GM12878 (cell line): Measurements from ENCODE around the gene AMPH. TPM values are rescaled to one million over a fixed set of nuclear protein-coding genes. Genes with fewer than 3 reads are reported as not detected.

Experiments used
- ATAC-seq: fragments of 200-7000 bp; cut with Tn5 transposase; 3 replicates; pipeline ENCODE4 v1.9.1; 2020; ENCODE audit warnings: mild to moderate bottlenecking, moderate library complexity
- BruUV-seq: library from RNA; stranded (reverse); fragments of 400-500 nt; replicated peaks from 2 replicates; lab custom pipeline; 2021; lab: Mats Ljungman, UMichigan
- CTCF ChIA-PET: fragments of 300-600 bp; sonication (Branson Sonifier 250); formaldehyde crosslinking; extraction: SDS; loops from one replicate; lab custom pipeline; 2021; ENCODE audit warnings: inconsistent platforms; lab: Yijun Ruan, JAX
- POLR2A ChIA-PET: fragments of 350-600 bp; formaldehyde crosslinking; extraction: SDS; loops from one replicate; lab custom pipeline; 2021; ENCODE audit warnings: inconsistent platforms; lab: Charles Lee
- RAD21 ChIA-PET: fragments of 300-600 bp; sonication (Branson Sonifier 250); formaldehyde crosslinking; loops from one replicate; lab custom pipeline; 2023; ENCODE audit warnings: antibody characterized with exemption; ENCODE audit not compliant: unreplicated experiment; lab: Charles Lee
- SMC1A ChIA-PET: fragments of 300-600 bp; sonication (Branson Sonifier 250); formaldehyde crosslinking; loops from one replicate; lab custom pipeline; 2023; ENCODE audit not compliant: unreplicated experiment, uncharacterized antibody; lab: Charles Lee
- DNase-seq: peaks from one replicate; pipeline ENCODE4 v3.0.0-alpha.2; 2011; ENCODE audit warnings: low read depth, low spot score
- FAIRE-seq: peaks from 3 replicates; lab custom pipeline; 2011; peaks lifted over from hg19 to GRCh38; lab: Jason Lieb, UNC
- H2AFZ ChIP-seq: 2 replicates; pipeline ENCODE4 v1.6.0; 2011; ENCODE audit warnings: low read depth, low read length, control low read depth; ENCODE audit not compliant: control insufficient read depth
- H3K27ac ChIP-seq: 2 replicates; pipeline ENCODE4 v1.5.1; 2011; ENCODE audit warnings: control low read depth; ENCODE audit not compliant: control insufficient read depth, insufficient read depth
- H3K27me3 ChIP-seq, 2 experiments: replicated peaks in 1 of 2; 2 replicates each; pipeline versions ENCODE4 v1.6.0 to v1.6.1; 2011; ENCODE audit warnings: low read length in 1 of 2; ENCODE audit not compliant: control insufficient read depth in 2 of 2, insufficient read depth in 2 of 2
- H3K36me3 ChIP-seq, 2 experiments: 2 replicates each; pipeline ENCODE4 v1.5.1; 2011; ENCODE audit warnings: low read length in 1 of 2; ENCODE audit not compliant: control insufficient read depth in 2 of 2, insufficient read depth in 2 of 2
- H3K4me1 ChIP-seq: 2 replicates; pipeline ENCODE4 v1.6.1; 2011; ENCODE audit warnings: mild to moderate bottlenecking, low read length, moderate library complexity, mixed read lengths; ENCODE audit not compliant: control insufficient read depth, insufficient read depth
- H3K4me2 ChIP-seq: 2 replicates; pipeline ENCODE4 v1.6.0; 2011; ENCODE audit warnings: control low read depth; ENCODE audit not compliant: control insufficient read depth, insufficient read depth
- H3K4me3 ChIP-seq: fragments of 200-600 bp; sonication (generic); 2 replicates; pipeline ENCODE4 v1.5.1; 2016
- H3K79me2 ChIP-seq: 2 replicates; pipeline ENCODE4 v1.6.0; 2011; ENCODE audit warnings: low read length; ENCODE audit not compliant: control insufficient read depth, insufficient read depth
- H3K9ac ChIP-seq: 2 replicates; pipeline ENCODE4 v1.8.0; 2011; ENCODE audit warnings: low read length, control low read depth, mixed read lengths; ENCODE audit not compliant: control insufficient read depth, insufficient read depth
- H3K9me3 ChIP-seq: replicated peaks from 3 replicates; pipeline ENCODE4 v1.5.1; 2011; ENCODE audit warnings: mild to moderate bottlenecking, low read length; ENCODE audit not compliant: control insufficient read depth, insufficient read depth
- H4K20me1 ChIP-seq: 2 replicates; pipeline ENCODE4 v1.6.0; 2011; ENCODE audit not compliant: control insufficient read depth, insufficient read depth
- CEBPB ChIP-seq, 2 experiments: fragments of 150-350 bp in 1 of 2; IDR thresholded peaks; 2 replicates each; pipeline ENCODE4 v1.6.1; 2012 to 2014; ENCODE audit warnings: low read depth in 2 of 2, low read length in 2 of 2, borderline replicate concordance in 1 of 2, inconsistent platforms in 1 of 2
- EP300 ChIP-seq, 2 experiments: fragments of 150-350 bp in 1 of 2; IDR thresholded peaks; 2 replicates each; pipeline ENCODE4 v1.6.1; 2011 to 2012; ENCODE audit warnings: low read depth in 2 of 2, low read length in 2 of 2, borderline replicate concordance in 1 of 2, improper control_type of control experiment in 1 of 2, inconsistent platforms in 1 of 2; ENCODE audit not compliant: control insufficient read depth in 1 of 2
- FOS ChIP-seq: IDR thresholded peaks from 3 replicates; pipeline ENCODE4 v1.6.1; 2011; ENCODE audit warnings: borderline replicate concordance; ENCODE audit not compliant: insufficient read length; ENCODE audit errors: extremely low read depth
- HDGF ChIP-seq: fragments of 450-650 bp; IDR thresholded peaks from 2 replicates; pipeline ENCODE4 v1.6.1; 2016; ENCODE audit warnings: antibody characterized with exemption
- MYB ChIP-seq: fragments of 150-350 bp; IDR thresholded peaks from 2 replicates; pipeline ENCODE4 v1.6.1; 2014; ENCODE audit warnings: mild to moderate bottlenecking, low read depth, low read length, borderline replicate concordance
- TAF1 ChIP-seq: IDR thresholded peaks from 2 replicates; pipeline ENCODE4 v1.6.1; 2011; ENCODE audit warnings: mild to moderate bottlenecking, low read depth, low read length, borderline replicate concordance
- ZBED1 ChIP-seq: IDR thresholded peaks from 2 replicates; pipeline ENCODE4 v1.6.1; 2016; ENCODE audit warnings: borderline replicate concordance
- WGBS: methylation state at CpG from one replicate; pipeline ENCODE4 v1.1.6; 2016; ENCODE audit warnings: low lambda C conversion rate; ENCODE audit not compliant: insufficient replicate concordance, insufficient coverage; ENCODE audit errors: missing lambda C conversion rate; 5-methylcytosine and 5-hydroxymethylcytosine counted together
- in situ Hi-C: fragments of 300-500 bp; cut with MboI; formaldehyde crosslinking; loops from 9 replicates; pipeline ENCODE4 v1.14.3; 2018; ENCODE audit warnings: mixed read lengths
- intact Hi-C: fragments of 100-400 bp; cut with micrococcal nuclease; formaldehyde crosslinking; loops from one replicate; pipeline ENCODE4 v1.14.2; 2022; ENCODE audit not compliant: unreplicated experiment
- polyA plus RNA-seq, 11 experiments: library from polyadenylated mRNA; depleted of rRNA in 4 of 11; unstranded in 6 of 11; stranded (reverse) in 5 of 11; fragments of >200 nt; fragmentation: Nextera tagmentation in 4 of 11; fragmentation: Illumina TruSeq in 1 of 11; extraction: Ambion mirVana in 4 of 11; extraction: Trizol in 1 of 11; gene quantifications; 1 replicate in 1 of 11; 2 replicates in 10 of 11; pipeline versions ENCODE4 v1.2.1 to v1.2.3, GENCODE V29; 2011 to 2016; ENCODE audit warnings: inconsistent platforms in 2 of 11, missing spikeins in 2 of 11, low read depth in 1 of 11
- total RNA-seq, 4 experiments: library from RNA; depleted of rRNA in 3 of 4; stranded (reverse); fragments of >200 nt in 3 of 4; fragmentation: Illumina TruSeq in 1 of 4; extraction: Trizol in 1 of 4; gene quantifications; 2 replicates each; pipeline versions ENCODE4 v1.2.1 to v1.2.3, GENCODE V29; 2013 to 2021
- TF ChIP-seq, protein P1 (sequence below): IDR thresholded peaks from 2 replicates; pipeline ENCODE4 v1.6.1; 2012; ENCODE audit warnings: low read depth, low read length, improper control_type of control experiment
- TF ChIP-seq, protein P2 (sequence below): fragments of 450-650 bp; IDR thresholded peaks from 2 replicates; pipeline ENCODE4 v1.6.1; 2017; ENCODE audit warnings: borderline replicate concordance
- TF ChIP-seq, protein P3 (sequence below): fragments of 450-650 bp; IDR thresholded peaks from 2 replicates; pipeline ENCODE4 v1.6.1; 2016; ENCODE audit warnings: mild to moderate bottlenecking

Gene AMPH
- total and polyA plus RNA-seq, 10 of the 15 experiments (the other 5 are each of a cell fraction or from before 2014, with no cell fraction given), result 0.03 to 0.24 (median 0.08) TPM; not detected in 2

DNA sequence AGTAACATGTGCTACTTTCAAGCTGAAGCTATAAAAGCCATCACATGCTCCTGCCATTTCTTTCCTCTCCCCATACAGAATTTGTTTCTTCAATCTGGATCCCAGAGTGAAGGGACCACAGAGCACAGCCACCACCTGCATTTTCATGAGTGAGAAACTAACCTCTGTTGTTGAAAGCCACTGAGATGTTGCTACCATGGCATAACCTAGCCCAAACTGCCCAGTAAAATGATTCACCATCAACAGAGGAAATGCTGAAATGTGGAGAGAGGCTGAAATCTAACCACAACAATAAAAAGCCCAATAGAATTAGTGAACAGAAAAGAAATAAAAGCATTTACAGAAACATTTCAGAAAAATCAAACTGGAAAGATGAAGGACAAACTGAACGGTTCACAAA, 125.2 kb downstream of the AMPH start:
- Histone ChIP-seq H3K36me3 (no peaks in the 10 kb centered on the region), H3K4me3 (no peak overlapping the region), H4K20me1 (no peaks in the 10 kb centered on the region), H3K4me2 (no peak overlapping the region), H3K9ac (no peak overlapping the region), H3K27me3 (no peaks in the 10 kb centered on the region; a peak in 1 of 4 replicates), H2AFZ (no peak overlapping the region), H3K79me2 (no peaks in the 10 kb centered on the region), H3K9me3 (no peaks in the 10 kb centered on the region), H3K4me1 (no peaks in the 10 kb centered on the region), H3K27ac (no peak overlapping the region)
- WGBS, result 4% methylated on average over 1 of the region's 1 CpG
- ChIA-PET POLR2A (no interaction called here), CTCF (no interaction called here), RAD21 (no interaction called here), SMC1A (no interaction called here)
- FAIRE-seq (no peak), DNase-seq (no peak), ATAC-seq (no peak)
- intact Hi-C loops (no loop called here), in situ Hi-C loops (no loop called here)
- no TSS peak for BruUV-seq
- TF ChIP-seq TAF1 (no peak), MYB (no peak), EP300 (IDR thresholded peaks at IDR 0.05; ENCODE audit: borderline replicate concordance in 1 of 2, control insufficient read depth in 1 of 2, low read depth in 2 of 2, low read length in 2 of 2) (no peak), ZBED1 (no peak), HDGF (no peak), CEBPB (IDR thresholded peaks at IDR 0.05; ENCODE audit: borderline replicate concordance in 1 of 2, low read depth in 2 of 2, low read length in 2 of 2) (no peak), FOS (no peak)
- TF ChIP-seq, protein P1, sequence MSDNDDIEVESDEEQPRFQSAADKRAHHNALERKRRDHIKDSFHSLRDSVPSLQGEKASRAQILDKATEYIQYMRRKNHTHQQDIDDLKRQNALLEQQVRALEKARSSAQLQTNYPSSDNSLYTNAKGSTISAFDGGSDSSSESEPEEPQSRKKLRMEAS, result no peak
- TF ChIP-seq, protein P2, sequence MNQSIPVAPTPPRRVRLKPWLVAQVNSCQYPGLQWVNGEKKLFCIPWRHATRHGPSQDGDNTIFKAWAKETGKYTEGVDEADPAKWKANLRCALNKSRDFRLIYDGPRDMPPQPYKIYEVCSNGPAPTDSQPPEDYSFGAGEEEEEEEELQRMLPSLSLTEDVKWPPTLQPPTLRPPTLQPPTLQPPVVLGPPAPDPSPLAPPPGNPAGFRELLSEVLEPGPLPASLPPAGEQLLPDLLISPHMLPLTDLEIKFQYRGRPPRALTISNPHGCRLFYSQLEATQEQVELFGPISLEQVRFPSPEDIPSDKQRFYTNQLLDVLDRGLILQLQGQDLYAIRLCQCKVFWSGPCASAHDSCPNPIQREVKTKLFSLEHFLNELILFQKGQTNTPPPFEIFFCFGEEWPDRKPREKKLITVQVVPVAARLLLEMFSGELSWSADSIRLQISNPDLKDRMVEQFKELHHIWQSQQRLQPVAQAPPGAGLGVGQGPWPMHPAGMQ, result no peak
- TF ChIP-seq, protein P3, sequence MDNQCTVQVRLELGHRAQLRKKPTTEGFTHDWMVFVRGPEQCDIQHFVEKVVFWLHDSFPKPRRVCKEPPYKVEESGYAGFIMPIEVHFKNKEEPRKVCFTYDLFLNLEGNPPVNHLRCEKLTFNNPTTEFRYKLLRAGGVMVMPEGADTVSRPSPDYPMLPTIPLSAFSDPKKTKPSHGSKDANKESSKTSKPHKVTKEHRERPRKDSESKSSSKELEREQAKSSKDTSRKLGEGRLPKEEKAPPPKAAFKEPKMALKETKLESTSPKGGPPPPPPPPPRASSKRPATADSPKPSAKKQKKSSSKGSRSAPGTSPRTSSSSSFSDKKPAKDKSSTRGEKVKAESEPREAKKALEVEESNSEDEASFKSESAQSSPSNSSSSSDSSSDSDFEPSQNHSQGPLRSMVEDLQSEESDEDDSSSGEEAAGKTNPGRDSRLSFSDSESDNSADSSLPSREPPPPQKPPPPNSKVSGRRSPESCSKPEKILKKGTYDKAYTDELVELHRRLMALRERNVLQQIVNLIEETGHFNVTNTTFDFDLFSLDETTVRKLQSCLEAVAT, result no peak
